HL-60/S4 (cell line): ENCODE measurements around the gene SYNJ1.

Source experiments
- in situ Hi-C: fragments of 300-500 bp; cut with MboI; formaldehyde crosslinking; loops from 2 replicates; pipeline ENCODE4 v1.14.3; 2022; ENCODE audit warnings: low sequenced_read_pairs

SYNJ1 gene

DNA sequence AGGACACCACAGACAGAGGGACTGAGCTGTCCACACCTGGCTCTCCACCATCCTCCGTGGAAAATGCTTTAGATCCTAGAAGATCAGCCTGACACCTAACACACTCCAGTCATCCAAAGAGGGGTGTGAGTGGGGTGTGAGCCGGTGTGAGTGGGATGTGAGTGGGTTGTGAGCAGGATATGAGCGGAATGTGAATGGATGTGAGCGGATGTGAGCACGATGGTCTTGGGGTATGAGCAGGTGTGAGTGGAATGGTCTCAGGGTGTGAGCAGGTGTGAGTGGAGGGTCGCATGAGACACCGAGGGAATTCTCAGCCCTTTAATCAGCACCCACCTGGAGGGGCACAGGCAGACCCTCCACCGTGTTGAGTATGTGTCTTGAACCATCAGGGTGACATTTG lies 143.3 kb downstream of the SYNJ1 start:
- in situ Hi-C loops: no loop called here

DNA sequence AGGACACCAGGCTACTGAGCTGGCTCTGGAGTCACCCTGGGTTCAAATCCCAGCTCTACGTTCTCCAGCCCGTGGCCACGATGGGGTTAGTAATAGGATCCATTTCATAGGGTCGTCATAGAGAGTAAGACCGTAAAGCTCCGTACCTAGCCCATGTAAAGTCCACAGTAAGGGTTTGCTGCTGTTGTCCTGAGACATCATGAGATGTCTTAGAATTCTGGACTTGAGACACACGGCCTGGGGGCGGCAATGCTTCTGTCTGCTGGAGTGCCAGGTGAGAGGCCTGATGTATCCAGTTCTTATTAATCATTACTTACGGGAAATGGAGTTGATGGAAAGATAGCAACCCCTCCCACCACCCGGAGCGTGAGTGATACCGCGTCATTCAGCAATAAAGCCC lies 146.1 kb downstream of the SYNJ1 start:
- in situ Hi-C loops: no loop called here

DNA sequence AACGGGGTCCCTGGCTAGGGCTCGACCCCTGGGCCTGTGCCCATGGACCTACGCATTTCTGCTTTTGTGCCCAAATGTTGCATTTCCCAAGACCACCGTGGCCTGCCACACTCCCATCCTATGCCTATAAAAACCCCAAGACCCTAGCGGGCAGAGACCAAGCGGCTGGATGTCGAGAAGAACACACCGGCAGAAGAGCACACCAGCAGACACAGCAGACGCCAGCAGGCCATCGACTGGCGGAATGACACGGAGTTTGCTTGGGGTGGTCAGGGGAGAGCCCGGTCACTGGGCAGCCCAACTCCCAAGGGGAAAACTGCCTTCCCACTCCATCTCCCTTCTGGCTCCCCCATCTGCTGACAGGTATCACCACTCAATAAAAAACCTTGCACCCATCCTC lies 146.9 kb downstream of the SYNJ1 start:
- in situ Hi-C loops: no loop called here
